Parathyroid adenoma (tissue), 2 donors: ENCODE results near the gene MKRN2OS.
A peak's percentile ranks its signal among the peaks of the same experiment; 100 is the strongest.

ENCODE experiments used
- H2AFZ ChIP-seq: fragments of 300-600 bp; sonication (generic); one replicate; pipeline ENCODE4 v1.7.0; 2017; ENCODE audit warnings: antibody characterized with exemption, mild to moderate bottlenecking
- H3K27ac ChIP-seq: fragments of 300-600 bp; sonication (generic); one replicate; pipeline ENCODE4 v1.7.0; 2017
- H3K27me3 ChIP-seq: fragments of 300-600 bp; sonication (generic); one replicate; pipeline ENCODE4 v1.7.0; 2017; ENCODE audit warnings: low read length; ENCODE audit not compliant: control insufficient read depth, insufficient read depth
- H3K36me3 ChIP-seq: fragments of 300-600 bp; sonication (generic); one replicate; pipeline ENCODE4 v1.7.0; 2017; ENCODE audit warnings: low read length; ENCODE audit not compliant: control insufficient read depth, insufficient read depth
- H3K4me1 ChIP-seq: fragments of 300-600 bp; sonication (generic); one replicate; pipeline ENCODE4 v1.7.0; 2017; ENCODE audit warnings: control low read depth
- H3K4me2 ChIP-seq: fragments of 300-600 bp; sonication (generic); one replicate; pipeline ENCODE4 v1.7.0; 2017; ENCODE audit warnings: low read length
- H3K4me3 ChIP-seq: fragments of 300-600 bp; sonication (generic); one replicate; pipeline ENCODE4 v1.7.0; 2017; ENCODE audit warnings: low read depth, low read length
- H3K79me2 ChIP-seq: fragments of 300-600 bp; sonication (generic); one replicate; pipeline ENCODE4 v1.7.0; 2017; ENCODE audit warnings: control low read depth
- H3K9ac ChIP-seq: fragments of 300-600 bp; sonication (generic); one replicate; pipeline ENCODE4 v1.7.0; 2017; ENCODE audit warnings: mild to moderate bottlenecking
- H3K9me3 ChIP-seq: fragments of 300-600 bp; sonication (generic); one replicate; pipeline ENCODE4 v1.7.0; 2017; ENCODE audit warnings: low read length; ENCODE audit not compliant: control insufficient read depth
- CTCF ChIP-seq: fragments of 300-600 bp; sonication (generic); IDR thresholded peaks from one replicate; pipeline ENCODE4 v1.7.0; 2017; ENCODE audit warnings: antibody characterized with exemption, mild to moderate bottlenecking
- donor health status: primary hyperparathyroidism.

Gene MKRN2OS

GRCh38 chr3:12545473-12545791 is at the start of gene MKRN2OS:
TSS of gene MKRN2OS (minus strand) at chr3:12545499. CDS start at chr3:12545464, 35 bp downstream.
- H3K4me1 ChIP-seq = peaks cover 3% of the 10 kb centered on the region
- no peak for TF ChIP-seq CTCF
- H3K27ac ChIP-seq = no peak within 1 kb of the TSS
- H3K9me3 ChIP-seq = no peaks in the 10 kb centered on the region
- peak within 1 kb of the TSS; percentile 9 for H2AFZ ChIP-seq
- no peaks in the 10 kb centered on the region for H3K27me3 ChIP-seq
- H3K4me2 ChIP-seq = peak within 1 kb of the TSS; percentile 37
- H3K79me2 ChIP-seq = no peaks in the 10 kb centered on the region
- peak within 1 kb of the TSS; percentile 20 for H3K4me3 ChIP-seq
- no peak within 1 kb of the TSS for H3K9ac ChIP-seq
- H3K36me3 ChIP-seq = no peaks in the 10 kb centered on the region

DNA sequence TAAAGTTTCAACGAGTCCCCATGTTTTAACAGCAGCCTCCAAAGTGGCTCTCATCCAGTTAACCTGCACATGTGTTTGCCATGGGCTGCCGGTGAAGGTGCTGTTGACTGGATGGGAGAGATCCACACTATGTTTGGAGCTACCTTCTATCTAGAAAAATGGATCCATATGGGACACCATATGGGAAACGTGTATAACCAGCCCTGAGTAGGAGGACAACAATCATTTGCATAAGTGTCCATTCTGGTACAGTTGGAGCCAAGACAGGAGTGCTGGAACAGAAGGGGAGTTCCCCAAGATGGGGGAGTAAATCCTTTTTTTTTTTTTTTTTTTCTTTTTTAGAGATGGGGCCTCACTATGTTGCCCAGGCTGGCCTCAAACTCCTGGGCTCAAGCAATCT is 48.2 kb upstream of the MKRN2OS start:
- Histone ChIP-seq H3K4me3 (no peak overlapping the region), H3K4me1 (peaks cover 11% of the 10 kb centered on the region), H3K27ac (no peak overlapping the region), H3K36me3 (no peaks in the 10 kb centered on the region), H2AFZ (no peak overlapping the region), H3K27me3 (no peaks in the 10 kb centered on the region), H3K79me2 (peaks cover 2% of the 10 kb centered on the region), H3K4me2 (no peak overlapping the region), H3K9ac (no peak overlapping the region), H3K9me3 (no peaks in the 10 kb centered on the region)
- no peak for TF ChIP-seq CTCF

DNA sequence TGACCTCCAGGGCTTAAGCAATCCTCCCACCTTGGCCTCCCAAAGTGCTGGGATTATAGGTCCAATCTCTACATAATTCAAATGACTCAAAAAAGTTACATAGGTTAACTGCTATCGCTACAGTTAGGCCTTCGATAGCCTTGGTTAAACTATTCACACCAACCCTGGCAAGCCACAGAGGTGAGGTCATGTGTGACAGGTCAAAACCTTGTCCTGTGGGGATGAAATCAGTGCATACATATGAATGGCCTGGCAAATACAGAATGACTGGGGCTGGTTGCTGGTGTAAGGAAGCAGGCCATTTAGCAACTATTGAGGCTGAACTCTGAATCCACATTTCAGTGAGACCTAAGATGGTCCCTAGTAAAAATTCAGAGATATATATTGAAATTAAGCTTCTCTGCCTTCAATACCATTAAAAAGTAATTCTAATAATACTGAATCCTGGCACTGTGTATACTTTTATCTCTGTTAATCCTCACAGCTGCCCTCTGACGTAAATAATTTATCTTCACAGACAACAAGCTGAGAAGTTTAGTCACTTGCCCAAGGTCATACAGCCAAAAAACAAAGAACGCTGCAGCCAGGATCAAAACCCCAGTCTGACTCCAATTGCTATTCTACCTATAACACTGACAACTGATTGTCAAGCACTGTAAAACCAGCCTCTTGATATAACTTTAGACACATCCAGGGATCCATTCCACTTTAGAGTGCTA is 46.9 kb upstream of the MKRN2OS start:
- Histone ChIP-seq H3K9me3 (no peaks in the 10 kb centered on the region), H3K27me3 (no peaks in the 10 kb centered on the region), H3K27ac (no peak overlapping the region), H3K9ac (no peak overlapping the region), H3K79me2 (peaks cover 2% of the 10 kb centered on the region), H2AFZ (no peak overlapping the region), H3K4me1 (peaks cover 11% of the 10 kb centered on the region), H3K36me3 (no peaks in the 10 kb centered on the region), H3K4me2 (no peak overlapping the region), H3K4me3 (no peak overlapping the region)
- TF ChIP-seq CTCF = no peak

GRCh38 chr3:12591456-12591855 is 46.2 kb upstream of the MKRN2OS start:
- peaks cover 11% of the 10 kb centered on the region for H3K4me1 ChIP-seq
- no peaks in the 10 kb centered on the region for H3K9me3 ChIP-seq
- H3K36me3 ChIP-seq = no peaks in the 10 kb centered on the region

More at GRCh38 chr3:12591456-12591855, 46.2 kb upstream of the MKRN2OS start:
- no peak overlapping the region for H3K27ac ChIP-seq
- no peak overlapping the region for H3K9ac ChIP-seq
- H2AFZ ChIP-seq = no peak overlapping the region
- H3K4me3 ChIP-seq = no peak overlapping the region
- H3K4me2 ChIP-seq = no peak overlapping the region
- H3K79me2 ChIP-seq = peaks cover 2% of the 10 kb centered on the region
- no peak for TF ChIP-seq CTCF
- H3K27me3 ChIP-seq = no peaks in the 10 kb centered on the region
